ENCODE data around the gene CFAP206.

Gene CFAP206

GRCh38 chr6:87407901-87408720 is at the start of gene CFAP206:
CFAP206 (plus strand) TSS chr6:87407972; CDS start chr6:87409840, 1,868 bp downstream.
- Histone ChIP-seq H2AFZ (ENCODE audit: low read depth, low read length) (peak within 1 kb of the TSS; percentile 98), H3K9me3 (ENCODE audit: low read length) (no peaks in the 10 kb centered on the region), H3K4me3 (ENCODE audit: low read length) (peak within 1 kb of the TSS; percentile 54), H3K27me3 (ENCODE audit: insufficient read depth, low read length) (no peaks in the 10 kb centered on the region), H3K36me3 (ENCODE audit: insufficient read depth, low read length) (no peaks in the 10 kb centered on the region), H3K4me1 (ENCODE audit: insufficient read depth, low read length) (no peaks in the 10 kb centered on the region)

GRCh38 chr6:87364602-87365252 is 43.0 kb upstream of the CFAP206 start:
- H3K4me1 ChIP-seq (ENCODE audit: insufficient read depth, low read length): no peaks in the 10 kb centered on the region
- no peaks in the 10 kb centered on the region for H3K36me3 ChIP-seq (ENCODE audit: insufficient read depth, low read length)
- peaks cover 7% of the 10 kb centered on the region for H3K9me3 ChIP-seq (ENCODE audit: low read length)
- H2AFZ ChIP-seq (ENCODE audit: low read depth, low read length): no peak overlapping the region
- no peak overlapping the region for H3K4me3 ChIP-seq (ENCODE audit: low read length)
- no peaks in the 10 kb centered on the region for H3K27me3 ChIP-seq (ENCODE audit: insufficient read depth, low read length)

GRCh38 chr6:87366072-87366827 is 41.5 kb upstream of the CFAP206 start:
- Histone ChIP-seq H3K4me1 (ENCODE audit: insufficient read depth, low read length) (no peaks in the 10 kb centered on the region), H3K27me3 (ENCODE audit: insufficient read depth, low read length) (no peaks in the 10 kb centered on the region), H3K4me3 (ENCODE audit: low read length) (no peak overlapping the region), H2AFZ (ENCODE audit: low read depth, low read length) (no peak overlapping the region), H3K36me3 (ENCODE audit: insufficient read depth, low read length) (no peaks in the 10 kb centered on the region), H3K9me3 (ENCODE audit: low read length) (peaks cover 7% of the 10 kb centered on the region)

GRCh38 chr6:87366899-87367298 is 40.9 kb upstream of the CFAP206 start:
- H3K4me1 ChIP-seq (ENCODE audit: insufficient read depth, low read length): no peaks in the 10 kb centered on the region
- no peaks in the 10 kb centered on the region for H3K27me3 ChIP-seq (ENCODE audit: insufficient read depth, low read length)
- H3K9me3 ChIP-seq (ENCODE audit: low read length): peaks cover 7% of the 10 kb centered on the region
- no peak overlapping the region for H2AFZ ChIP-seq (ENCODE audit: low read depth, low read length)
- H3K36me3 ChIP-seq (ENCODE audit: insufficient read depth, low read length): no peaks in the 10 kb centered on the region
- no peak overlapping the region for H3K4me3 ChIP-seq (ENCODE audit: low read length)

GRCh38 chr6:87373377-87373776 is 34.4 kb upstream of the CFAP206 start:
- H3K36me3 ChIP-seq (ENCODE audit: insufficient read depth, low read length): no peaks in the 10 kb centered on the region
- H2AFZ ChIP-seq (ENCODE audit: low read depth, low read length): no peak overlapping the region
- no peaks in the 10 kb centered on the region for H3K4me1 ChIP-seq (ENCODE audit: insufficient read depth, low read length)
- H3K9me3 ChIP-seq (ENCODE audit: low read length): peaks cover 3% of the 10 kb centered on the region
- no peaks in the 10 kb centered on the region for H3K27me3 ChIP-seq (ENCODE audit: insufficient read depth, low read length)
- H3K4me3 ChIP-seq (ENCODE audit: low read length): no peak overlapping the region

- Histone ChIP-seq H3K27me3 (ENCODE audit: insufficient read depth, low read length) (no peaks in the 10 kb centered on the region), H3K4me3 (ENCODE audit: low read length) (no peak overlapping the region), H3K36me3 (ENCODE audit: insufficient read depth, low read length) (no peaks in the 10 kb centered on the region), H3K4me1 (ENCODE audit: insufficient read depth, low read length) (no peaks in the 10 kb centered on the region), H3K9me3 (ENCODE audit: low read length) (no peaks in the 10 kb centered on the region), H2AFZ (ENCODE audit: low read depth, low read length) (no peak overlapping the region)
These were observed 32.5 kb upstream of the CFAP206 start for GRCh38 chr6:87375315-87375714.

GRCh38 chr6:87376643-87377042 is 31.1 kb upstream of the CFAP206 start:
- H3K9me3 ChIP-seq (ENCODE audit: low read length): no peaks in the 10 kb centered on the region
- no peak overlapping the region for H2AFZ ChIP-seq (ENCODE audit: low read depth, low read length)
- H3K27me3 ChIP-seq (ENCODE audit: insufficient read depth, low read length): no peaks in the 10 kb centered on the region
- no peaks in the 10 kb centered on the region for H3K4me1 ChIP-seq (ENCODE audit: insufficient read depth, low read length)
- H3K36me3 ChIP-seq (ENCODE audit: insufficient read depth, low read length): no peaks in the 10 kb centered on the region
- H3K4me3 ChIP-seq (ENCODE audit: low read length): no peak overlapping the region

- H2AFZ ChIP-seq (ENCODE audit: low read depth, low read length): no peak overlapping the region
- H3K36me3 ChIP-seq (ENCODE audit: insufficient read depth, low read length): no peaks in the 10 kb centered on the region
- no peaks in the 10 kb centered on the region for H3K9me3 ChIP-seq (ENCODE audit: low read length)
- no peaks in the 10 kb centered on the region for H3K27me3 ChIP-seq (ENCODE audit: insufficient read depth, low read length)
- no peak overlapping the region for H3K4me3 ChIP-seq (ENCODE audit: low read length)
- no peaks in the 10 kb centered on the region for H3K4me1 ChIP-seq (ENCODE audit: insufficient read depth, low read length)
These were observed 28.8 kb upstream of the CFAP206 start for GRCh38 chr6:87378947-87379346.

- no peaks in the 10 kb centered on the region for H3K4me1 ChIP-seq (ENCODE audit: insufficient read depth, low read length)
- H3K36me3 ChIP-seq (ENCODE audit: insufficient read depth, low read length): no peaks in the 10 kb centered on the region
- H3K4me3 ChIP-seq (ENCODE audit: low read length): no peak overlapping the region
- H3K9me3 ChIP-seq (ENCODE audit: low read length): no peaks in the 10 kb centered on the region
- H2AFZ ChIP-seq (ENCODE audit: low read depth, low read length): no peak overlapping the region
- H3K27me3 ChIP-seq (ENCODE audit: insufficient read depth, low read length): no peaks in the 10 kb centered on the region
These were observed 24.9 kb upstream of the CFAP206 start for GRCh38 chr6:87382861-87383260.

- H3K9me3 ChIP-seq (ENCODE audit: low read length): no peaks in the 10 kb centered on the region
- no peaks in the 10 kb centered on the region for H3K36me3 ChIP-seq (ENCODE audit: insufficient read depth, low read length)
- no peak overlapping the region for H2AFZ ChIP-seq (ENCODE audit: low read depth, low read length)
- H3K4me1 ChIP-seq (ENCODE audit: insufficient read depth, low read length): no peaks in the 10 kb centered on the region
- no peaks in the 10 kb centered on the region for H3K27me3 ChIP-seq (ENCODE audit: insufficient read depth, low read length)
- no peak overlapping the region for H3K4me3 ChIP-seq (ENCODE audit: low read length)
These were observed 23.7 kb upstream of the CFAP206 start for GRCh38 chr6:87384038-87384437.

- no peaks in the 10 kb centered on the region for H3K27me3 ChIP-seq (ENCODE audit: insufficient read depth, low read length)
- H3K4me1 ChIP-seq (ENCODE audit: insufficient read depth, low read length): no peaks in the 10 kb centered on the region
- no peaks in the 10 kb centered on the region for H3K36me3 ChIP-seq (ENCODE audit: insufficient read depth, low read length)
- H3K4me3 ChIP-seq (ENCODE audit: low read length): no peak overlapping the region
- no peak overlapping the region for H2AFZ ChIP-seq (ENCODE audit: low read depth, low read length)
- no peaks in the 10 kb centered on the region for H3K9me3 ChIP-seq (ENCODE audit: low read length)
These were observed 23.3 kb upstream of the CFAP206 start for GRCh38 chr6:87384449-87384848.

- no peaks in the 10 kb centered on the region for H3K36me3 ChIP-seq (ENCODE audit: insufficient read depth, low read length)
- no peaks in the 10 kb centered on the region for H3K4me1 ChIP-seq (ENCODE audit: insufficient read depth, low read length)
- H3K4me3 ChIP-seq (ENCODE audit: low read length): no peak overlapping the region
- no peaks in the 10 kb centered on the region for H3K27me3 ChIP-seq (ENCODE audit: insufficient read depth, low read length)
- no peak overlapping the region for H2AFZ ChIP-seq (ENCODE audit: low read depth, low read length)
- H3K9me3 ChIP-seq (ENCODE audit: low read length): no peaks in the 10 kb centered on the region
These were observed 16.4 kb upstream of the CFAP206 start for GRCh38 chr6:87391334-87391733.

- no peaks in the 10 kb centered on the region for H3K27me3 ChIP-seq (ENCODE audit: insufficient read depth, low read length)
- H3K4me3 ChIP-seq (ENCODE audit: low read length): no peak overlapping the region
- no peaks in the 10 kb centered on the region for H3K9me3 ChIP-seq (ENCODE audit: low read length)
- H3K36me3 ChIP-seq (ENCODE audit: insufficient read depth, low read length): no peaks in the 10 kb centered on the region
- no peaks in the 10 kb centered on the region for H3K4me1 ChIP-seq (ENCODE audit: insufficient read depth, low read length)
- H2AFZ ChIP-seq (ENCODE audit: low read depth, low read length): no peak overlapping the region
These were observed 14.6 kb upstream of the CFAP206 start for GRCh38 chr6:87393026-87393622.

Data from neuron (in vitro differentiated cells).